Ishikawa (cell line): ENCODE results near the gene IGLON5.

Experiments used
- CEBPB ChIP-seq: IDR thresholded peaks from 2 replicates; pipeline ENCODE4 v1.6.1; 2012
- CREB1 ChIP-seq: IDR thresholded peaks from 2 replicates; pipeline ENCODE4 v1.6.1; 2012; ENCODE audit warnings: low read depth
- EGR1 ChIP-seq: IDR thresholded peaks from 2 replicates; pipeline ENCODE4 v1.6.1; 2012
- EP300 ChIP-seq: IDR thresholded peaks from 2 replicates; pipeline ENCODE4 v1.6.1; 2012; ENCODE audit warnings: borderline replicate concordance
- FOXM1 ChIP-seq: IDR thresholded peaks from 2 replicates; pipeline ENCODE4 v1.6.1; 2012; ENCODE audit warnings: low read depth, borderline replicate concordance
- MAX ChIP-seq: IDR thresholded peaks from 2 replicates; pipeline ENCODE4 v1.6.1; 2012
- NFIC ChIP-seq: IDR thresholded peaks from 2 replicates; pipeline ENCODE4 v1.6.1; 2012
- RAD21 ChIP-seq: IDR thresholded peaks from 2 replicates; pipeline ENCODE4 v1.6.1; 2012; ENCODE audit warnings: low read depth
- REST ChIP-seq: IDR thresholded peaks from 2 replicates; pipeline ENCODE4 v1.6.1; 2012; ENCODE audit warnings: low read depth, mild to moderate bottlenecking
- TAF1 ChIP-seq: IDR thresholded peaks from 2 replicates; pipeline ENCODE4 v1.6.1; 2012; ENCODE audit warnings: low read depth, mild to moderate bottlenecking
- TCF12 ChIP-seq: IDR thresholded peaks from 2 replicates; pipeline ENCODE4 v1.6.1; 2012; ENCODE audit warnings: low read depth
- TEAD4 ChIP-seq: IDR thresholded peaks from 2 replicates; pipeline ENCODE4 v1.6.1; 2012
- USF1 ChIP-seq: IDR thresholded peaks from 2 replicates; pipeline ENCODE4 v1.6.1; 2012
- YY1 ChIP-seq: IDR thresholded peaks from 2 replicates; pipeline ENCODE4 v1.6.1; 2012; ENCODE audit warnings: low read depth
- ZBTB7A ChIP-seq: IDR thresholded peaks from 2 replicates; pipeline ENCODE4 v1.6.1; 2012; ENCODE audit warnings: low read depth

Gene IGLON5

GRCh38 chr19:51316688-51317087, 5.2 kb downstream of the IGLON5 start:
- TF ChIP-seq EGR1: no peak

GRCh38 chr19:51317376-51317775, 5.9 kb downstream of the IGLON5 start:
- TF ChIP-seq MAX (no peak), NFIC (no peak), TAF1 (no peak), TCF12 (no peak), REST (no peak), TEAD4 (no peak), RAD21 (no peak), FOXM1 (no peak), YY1 (no peak), ZBTB7A (no peak), EP300 (no peak), CEBPB (no peak), CREB1 (no peak), USF1 (no peak), EGR1 (no peak)

GRCh38 chr19:51317968-51318367, 6.5 kb downstream of the IGLON5 start:
- TF ChIP-seq USF1 (no peak), REST (no peak), CEBPB (no peak), TEAD4 (no peak), RAD21 (no peak)

GRCh38 chr19:51318687-51319648, 7.5 kb downstream of the IGLON5 start:
- no peak for TF ChIP-seq MAX
- TF ChIP-seq USF1: no peak
- no peak for TF ChIP-seq RAD21
- TF ChIP-seq FOXM1: no peak
- TF ChIP-seq NFIC: no peak
- TF ChIP-seq REST: peak; percentile 86
- no peak for TF ChIP-seq TEAD4
- TF ChIP-seq EGR1: no peak
